Neural progenitor cell (in vitro differentiated cells): Measurements from ENCODE around the gene PBXIP1.
A peak's percentile ranks its signal among the peaks of the same experiment; 100 is the strongest.

ENCODE experiments used
- EZH2 ChIP-seq: fragments of 200-600 bp; sonication (generic); IDR thresholded peaks from 2 replicates; pipeline ENCODE4 v1.6.1; 2017; ENCODE audit warnings: antibody characterized with exemption, mild to moderate bottlenecking, moderate library complexity
- EZH2phosphoT487 ChIP-seq: fragments of 200-600 bp; sonication (generic); IDR thresholded peaks from 2 replicates; pipeline ENCODE4 v1.6.1; 2017; ENCODE audit warnings: antibody characterized with exemption
- TF ChIP-seq, protein P1 (sequence below): fragments of 200-600 bp; sonication (generic); IDR thresholded peaks from 2 replicates; pipeline ENCODE4 v1.5.1; 2017; ENCODE audit warnings: antibody characterized with exemption, mild to moderate bottlenecking

- TF ChIP-seq EZH2 (no peak), EZH2phosphoT487 (no peak)
- TF ChIP-seq, protein P1, sequence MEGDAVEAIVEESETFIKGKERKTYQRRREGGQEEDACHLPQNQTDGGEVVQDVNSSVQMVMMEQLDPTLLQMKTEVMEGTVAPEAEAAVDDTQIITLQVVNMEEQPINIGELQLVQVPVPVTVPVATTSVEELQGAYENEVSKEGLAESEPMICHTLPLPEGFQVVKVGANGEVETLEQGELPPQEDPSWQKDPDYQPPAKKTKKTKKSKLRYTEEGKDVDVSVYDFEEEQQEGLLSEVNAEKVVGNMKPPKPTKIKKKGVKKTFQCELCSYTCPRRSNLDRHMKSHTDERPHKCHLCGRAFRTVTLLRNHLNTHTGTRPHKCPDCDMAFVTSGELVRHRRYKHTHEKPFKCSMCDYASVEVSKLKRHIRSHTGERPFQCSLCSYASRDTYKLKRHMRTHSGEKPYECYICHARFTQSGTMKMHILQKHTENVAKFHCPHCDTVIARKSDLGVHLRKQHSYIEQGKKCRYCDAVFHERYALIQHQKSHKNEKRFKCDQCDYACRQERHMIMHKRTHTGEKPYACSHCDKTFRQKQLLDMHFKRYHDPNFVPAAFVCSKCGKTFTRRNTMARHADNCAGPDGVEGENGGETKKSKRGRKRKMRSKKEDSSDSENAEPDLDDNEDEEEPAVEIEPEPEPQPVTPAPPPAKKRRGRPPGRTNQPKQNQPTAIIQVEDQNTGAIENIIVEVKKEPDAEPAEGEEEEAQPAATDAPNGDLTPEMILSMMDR: peak; percentile 7
Observed at GRCh38 chr1:154906621-154907081, 49.2 kb downstream of the PBXIP1 start.
